ENCODE results near the gene NDRG4.

GRCh38 chr16:58497935-58498334, 2.0 kb upstream of the NDRG4 start:
- TF ChIP-seq CTCF (IDR thresholded peaks at IDR 0.05) (no peak), POLR2A (IDR thresholded peaks at IDR 0.05) (no peak)
